Tibial artery (tissue), 4 donors: ENCODE data around the gene HHIP.

Experiments used
- DNase-seq, 2 donors: peaks; one replicate each; pipeline ENCODE4 v3.0.0-alpha.2; 2019
- H3K27ac ChIP-seq, 2 donors: fragments of 200-600 bp; sonication (generic) in 1 of 2; 1 replicate in 1 of 2; 2 replicates in 1 of 2; pipeline ENCODE4 v1.5.1; 2018 to 2019; ENCODE audit warnings: mild to moderate bottlenecking in 1 of 2
- H3K27me3 ChIP-seq, 2 donors: fragments of 200-600 bp; sonication (generic) in 1 of 2; one replicate each; pipeline versions ENCODE4 v1.5.1 to v1.6.0; 2016 to 2019
- H3K36me3 ChIP-seq, 3 donors: fragments of 200-600 bp; sonication (generic) in 2 of 3; one replicate each; pipeline ENCODE4 v1.5.1; 2016 to 2019; ENCODE audit warnings: mild to moderate bottlenecking in 2 of 3
- H3K4me1 ChIP-seq, 4 donors: fragments of 200-600 bp; sonication (generic) in 2 of 4; 1 replicate in 3 of 4; 2 replicates in 1 of 4; pipeline ENCODE4 v1.5.1; 2016 to 2019
- H3K4me3 ChIP-seq, 2 donors: fragments of 200-600 bp; sonication (generic) in 1 of 2; 1 replicate in 1 of 2; 2 replicates in 1 of 2; pipeline ENCODE4 v1.5.1; 2018 to 2019; ENCODE audit warnings: mild to moderate bottlenecking in 2 of 2
- H3K9me3 ChIP-seq, 3 donors: fragments of 200-600 bp; sonication (generic) in 1 of 3; one replicate each; pipeline ENCODE4 v1.5.1; 2016 to 2019
- intact Hi-C: fragments of 100-400 bp; cut with DNase I; formaldehyde crosslinking; loops from one replicate; pipeline ENCODE4 v1.15.0; 2023; ENCODE audit warnings: low total_unique reads
- TF ChIP-seq, protein P1 (sequence below), 2 experiments: fragments of 200-600 bp in 1 of 2; fragments of 450-650 bp in 1 of 2; IDR thresholded peaks; one replicate each; pipeline ENCODE4 v1.5.1; 2017 to 2019; ENCODE audit warnings: antibody characterized with exemption in 2 of 2, mild to moderate bottlenecking in 1 of 2, moderate library complexity in 1 of 2

Gene HHIP, protein sequence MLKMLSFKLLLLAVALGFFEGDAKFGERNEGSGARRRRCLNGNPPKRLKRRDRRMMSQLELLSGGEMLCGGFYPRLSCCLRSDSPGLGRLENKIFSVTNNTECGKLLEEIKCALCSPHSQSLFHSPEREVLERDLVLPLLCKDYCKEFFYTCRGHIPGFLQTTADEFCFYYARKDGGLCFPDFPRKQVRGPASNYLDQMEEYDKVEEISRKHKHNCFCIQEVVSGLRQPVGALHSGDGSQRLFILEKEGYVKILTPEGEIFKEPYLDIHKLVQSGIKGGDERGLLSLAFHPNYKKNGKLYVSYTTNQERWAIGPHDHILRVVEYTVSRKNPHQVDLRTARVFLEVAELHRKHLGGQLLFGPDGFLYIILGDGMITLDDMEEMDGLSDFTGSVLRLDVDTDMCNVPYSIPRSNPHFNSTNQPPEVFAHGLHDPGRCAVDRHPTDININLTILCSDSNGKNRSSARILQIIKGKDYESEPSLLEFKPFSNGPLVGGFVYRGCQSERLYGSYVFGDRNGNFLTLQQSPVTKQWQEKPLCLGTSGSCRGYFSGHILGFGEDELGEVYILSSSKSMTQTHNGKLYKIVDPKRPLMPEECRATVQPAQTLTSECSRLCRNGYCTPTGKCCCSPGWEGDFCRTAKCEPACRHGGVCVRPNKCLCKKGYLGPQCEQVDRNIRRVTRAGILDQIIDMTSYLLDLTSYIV

DNA sequence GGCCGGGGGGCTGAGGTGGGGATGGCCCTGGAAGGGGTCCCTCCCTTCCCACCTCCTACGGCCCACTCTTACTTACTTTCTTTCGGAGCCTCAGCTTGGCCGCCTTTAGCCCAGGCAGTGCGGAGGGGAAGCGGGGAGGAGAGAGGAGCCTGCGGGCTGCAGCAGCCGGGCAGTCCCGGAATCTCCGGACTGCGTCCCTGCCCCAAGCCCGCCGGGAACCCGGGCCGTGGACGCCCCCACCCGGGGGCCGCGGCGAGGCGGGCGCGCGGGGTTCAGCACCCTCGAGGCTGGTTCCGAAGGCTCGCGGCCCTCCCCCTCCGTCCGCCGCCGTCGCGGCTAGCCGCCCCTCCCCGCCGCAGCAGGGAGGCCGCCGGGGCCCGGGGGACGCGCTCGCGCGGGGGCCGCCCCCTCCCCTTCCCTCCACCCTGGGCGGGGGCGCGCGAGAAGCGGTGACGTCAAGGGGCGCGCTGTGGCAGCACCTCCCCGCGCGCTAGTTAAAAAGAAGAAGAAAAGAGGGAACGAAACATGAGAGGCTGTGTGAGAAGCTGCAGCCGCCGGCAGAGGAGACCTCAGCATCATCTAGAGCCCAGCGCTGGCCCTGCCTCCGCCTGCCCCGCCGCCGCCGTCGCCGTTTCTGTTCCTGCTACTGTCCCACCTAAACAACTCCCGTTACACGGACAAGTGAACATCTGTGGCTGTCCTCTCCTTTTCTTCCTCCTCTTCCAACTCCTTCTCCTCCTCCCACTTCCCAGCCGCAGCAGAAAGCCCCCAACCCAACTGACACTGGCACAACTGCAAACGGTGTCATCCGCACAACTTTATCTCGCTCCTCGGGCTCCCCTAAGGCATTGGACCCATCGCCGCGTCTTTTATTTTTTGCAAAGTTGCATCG is at the start of gene HHIP:
HHIP (plus strand) TSS at position 526 of the 892 bp plus-strand sequence. CDS start 520 bp downstream, outside the sequence.
- intact Hi-C loops = no loop called here
- H3K4me3 ChIP-seq = peak within 1 kb of the TSS; percentile 55 to 66
- TF ChIP-seq, protein P1, sequence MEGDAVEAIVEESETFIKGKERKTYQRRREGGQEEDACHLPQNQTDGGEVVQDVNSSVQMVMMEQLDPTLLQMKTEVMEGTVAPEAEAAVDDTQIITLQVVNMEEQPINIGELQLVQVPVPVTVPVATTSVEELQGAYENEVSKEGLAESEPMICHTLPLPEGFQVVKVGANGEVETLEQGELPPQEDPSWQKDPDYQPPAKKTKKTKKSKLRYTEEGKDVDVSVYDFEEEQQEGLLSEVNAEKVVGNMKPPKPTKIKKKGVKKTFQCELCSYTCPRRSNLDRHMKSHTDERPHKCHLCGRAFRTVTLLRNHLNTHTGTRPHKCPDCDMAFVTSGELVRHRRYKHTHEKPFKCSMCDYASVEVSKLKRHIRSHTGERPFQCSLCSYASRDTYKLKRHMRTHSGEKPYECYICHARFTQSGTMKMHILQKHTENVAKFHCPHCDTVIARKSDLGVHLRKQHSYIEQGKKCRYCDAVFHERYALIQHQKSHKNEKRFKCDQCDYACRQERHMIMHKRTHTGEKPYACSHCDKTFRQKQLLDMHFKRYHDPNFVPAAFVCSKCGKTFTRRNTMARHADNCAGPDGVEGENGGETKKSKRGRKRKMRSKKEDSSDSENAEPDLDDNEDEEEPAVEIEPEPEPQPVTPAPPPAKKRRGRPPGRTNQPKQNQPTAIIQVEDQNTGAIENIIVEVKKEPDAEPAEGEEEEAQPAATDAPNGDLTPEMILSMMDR (IDR thresholded peaks at IDR 0.05) = no peak
- no peak within 1 kb of the TSS for H3K27ac ChIP-seq
- peaks cover 0 to 25% (median 13%) of the 10 kb centered on the region in 4 donors for H3K4me1 ChIP-seq
- peak; percentile 34 to 67 for DNase-seq
- H3K36me3 ChIP-seq = no peaks in the 10 kb centered on the region
- no peaks in the 10 kb centered on the region for H3K9me3 ChIP-seq
- peaks cover 0 to 15% of the 10 kb centered on the region in 2 donors for H3K27me3 ChIP-seq

DNA sequence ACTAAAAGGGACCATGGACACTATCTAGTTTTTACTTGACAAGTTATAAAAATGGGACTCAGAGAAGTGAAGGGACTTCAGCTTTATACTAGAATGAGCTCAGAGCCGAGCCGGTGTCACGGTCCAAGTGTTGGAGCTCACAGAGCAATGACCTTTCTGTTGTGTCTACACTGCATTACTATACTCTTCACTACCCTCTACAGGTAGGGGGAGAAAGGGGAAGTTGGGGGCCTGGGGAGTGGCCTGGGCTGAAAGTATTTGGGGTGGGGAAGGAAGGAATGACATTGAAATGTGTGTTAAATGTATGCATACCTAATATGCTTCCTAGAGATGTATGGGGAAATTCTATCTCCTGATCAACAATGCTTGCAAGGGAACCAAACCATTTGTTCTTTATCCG is 48.8 kb upstream of the HHIP start:
- no peaks in the 10 kb centered on the region for H3K36me3 ChIP-seq
- no peaks in the 10 kb centered on the region for H3K27me3 ChIP-seq
- no peak overlapping the region for H3K27ac ChIP-seq
- H3K4me3 ChIP-seq = no peak overlapping the region
- intact Hi-C loops = no loop called here
- TF ChIP-seq, protein P1 (IDR thresholded peaks at IDR 0.05) = no peak
- peaks cover 0 to 4% (median 0%) of the 10 kb centered on the region in 3 donors for H3K9me3 ChIP-seq
- H3K4me1 ChIP-seq = no peaks in the 10 kb centered on the region
- DNase-seq = no peak

DNA sequence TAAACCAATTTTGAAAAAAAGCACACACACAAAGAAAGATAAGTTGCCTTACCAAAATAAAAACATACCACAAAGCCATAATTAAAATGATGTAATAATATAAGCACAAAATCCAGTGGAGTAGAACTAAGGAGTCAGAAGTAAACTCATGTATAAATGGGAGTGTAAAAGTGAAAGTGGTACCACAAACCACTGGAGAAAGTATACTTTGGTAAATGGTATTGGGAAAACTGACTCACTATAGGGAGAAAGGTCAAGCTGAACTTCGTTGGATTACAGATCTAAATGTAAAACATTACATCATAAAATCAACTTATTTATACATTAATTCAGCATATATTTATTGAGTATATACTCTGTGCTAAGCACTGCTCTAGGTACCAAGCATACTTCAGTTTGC is 46.3 kb upstream of the HHIP start:
- intact Hi-C loops = no loop called here
- Histone ChIP-seq H3K4me1 (no peaks in the 10 kb centered on the region), H3K27me3 (no peaks in the 10 kb centered on the region), H3K9me3 (peaks cover 0 to 11% (median 0%) of the 10 kb centered on the region in 3 donors), H3K36me3 (no peaks in the 10 kb centered on the region), H3K4me3 (no peak overlapping the region), H3K27ac (no peak overlapping the region)
- no peak for DNase-seq
- TF ChIP-seq, protein P1 (IDR thresholded peaks at IDR 0.05) = no peak

DNA sequence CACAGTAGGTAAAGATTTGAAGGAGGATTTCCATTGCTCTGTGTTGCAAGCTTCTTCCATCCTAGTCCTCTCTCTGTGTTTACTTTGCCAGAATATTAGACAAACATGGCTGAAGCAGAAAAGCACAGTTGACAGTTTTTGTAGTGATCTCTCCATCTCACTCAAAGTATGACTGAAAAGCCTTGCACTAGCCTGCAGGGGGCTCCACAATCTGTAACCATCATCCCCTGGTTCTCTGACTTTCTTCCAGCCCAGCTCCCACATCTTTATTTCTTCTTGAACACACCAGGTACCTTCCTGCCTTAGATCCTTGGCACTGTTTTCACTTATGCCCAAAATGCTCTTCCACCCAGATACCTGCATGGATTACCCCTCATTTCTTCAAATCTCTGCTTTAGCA is 34.1 kb upstream of the HHIP start:
- TF ChIP-seq, protein P1 (IDR thresholded peaks at IDR 0.05) = no peak
- Histone ChIP-seq H3K27me3 (no peaks in the 10 kb centered on the region), H3K36me3 (no peaks in the 10 kb centered on the region), H3K27ac (no peak overlapping the region), H3K4me1 (no peaks in the 10 kb centered on the region), H3K4me3 (no peak overlapping the region), H3K9me3 (peaks cover 0 to 2% (median 0%) of the 10 kb centered on the region in 3 donors)
- intact Hi-C loops = no loop called here
- no peak for DNase-seq

DNA sequence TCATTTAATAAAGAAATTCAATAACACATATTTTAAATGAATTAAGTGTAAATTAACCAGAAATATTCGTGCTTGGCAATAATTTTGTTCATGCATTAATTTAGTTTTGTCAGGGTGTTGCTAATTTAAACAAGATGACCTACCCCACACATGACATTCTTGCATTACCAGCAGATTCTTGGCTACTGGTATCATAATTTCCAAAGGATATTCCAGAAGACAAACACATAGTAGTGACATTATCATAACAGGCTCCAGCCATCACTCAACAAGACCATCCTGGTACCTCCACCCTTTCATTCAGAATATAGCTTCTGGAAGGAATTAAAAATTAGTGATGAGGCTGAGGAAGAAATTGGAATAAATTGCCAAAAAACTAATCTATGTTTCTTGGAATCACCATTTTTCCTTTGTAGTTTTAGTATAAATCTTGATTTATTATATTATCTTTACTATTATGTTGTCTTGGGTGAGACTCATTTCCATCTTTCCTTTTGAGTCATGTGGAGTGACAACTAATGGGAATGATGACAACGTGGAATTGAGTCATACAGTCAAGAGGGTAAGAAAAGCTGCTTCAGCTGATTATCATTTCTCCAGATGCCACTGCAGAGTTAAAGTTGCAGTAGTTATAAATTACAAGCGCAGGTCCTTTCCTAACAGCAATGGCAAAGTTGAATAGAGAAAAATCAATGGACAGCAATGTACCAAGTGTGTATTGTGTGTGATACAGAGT is 30.9 kb upstream of the HHIP start:
- TF ChIP-seq, protein P1 (IDR thresholded peaks at IDR 0.05) = no peak
- no peak overlapping the region for H3K4me3 ChIP-seq
- DNase-seq = no peak
- no peaks in the 10 kb centered on the region for H3K4me1 ChIP-seq
- H3K27ac ChIP-seq = no peak overlapping the region
- no peaks in the 10 kb centered on the region for H3K9me3 ChIP-seq
- H3K27me3 ChIP-seq = no peaks in the 10 kb centered on the region
- no peaks in the 10 kb centered on the region for H3K36me3 ChIP-seq
- intact Hi-C loops = no loop called here
